Suppressor macrophage (primary cell): ENCODE measurements around the gene CMIP.
A peak's percentile ranks its signal among the peaks of the same experiment; 100 is the strongest.

ENCODE experiments used
- DNase-seq, 4 experiments: peaks; one replicate each; pipeline ENCODE4 v3.0.0-alpha.2; 2020 to 2022

Gene CMIP

DNA sequence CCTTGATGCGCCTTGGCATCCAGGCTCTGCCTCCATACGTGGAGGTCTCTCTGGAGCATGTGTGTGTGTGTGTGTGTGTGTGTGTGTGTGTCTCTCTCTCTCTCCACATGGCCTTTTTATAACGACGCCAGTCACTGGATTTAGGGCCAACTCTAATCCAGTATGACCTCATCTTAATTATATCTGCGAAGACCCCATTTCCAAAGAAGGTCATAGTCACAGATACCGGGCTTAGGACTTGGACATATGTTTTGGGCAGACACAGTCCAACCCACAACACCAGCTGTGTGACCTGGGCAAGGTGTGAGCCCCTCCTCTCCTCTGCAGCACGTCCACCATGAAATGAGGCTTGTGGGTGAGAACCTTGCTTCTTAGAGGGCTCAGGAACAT, 196.1 kb downstream of the CMIP start:
- DNase-seq: no peak

DNA sequence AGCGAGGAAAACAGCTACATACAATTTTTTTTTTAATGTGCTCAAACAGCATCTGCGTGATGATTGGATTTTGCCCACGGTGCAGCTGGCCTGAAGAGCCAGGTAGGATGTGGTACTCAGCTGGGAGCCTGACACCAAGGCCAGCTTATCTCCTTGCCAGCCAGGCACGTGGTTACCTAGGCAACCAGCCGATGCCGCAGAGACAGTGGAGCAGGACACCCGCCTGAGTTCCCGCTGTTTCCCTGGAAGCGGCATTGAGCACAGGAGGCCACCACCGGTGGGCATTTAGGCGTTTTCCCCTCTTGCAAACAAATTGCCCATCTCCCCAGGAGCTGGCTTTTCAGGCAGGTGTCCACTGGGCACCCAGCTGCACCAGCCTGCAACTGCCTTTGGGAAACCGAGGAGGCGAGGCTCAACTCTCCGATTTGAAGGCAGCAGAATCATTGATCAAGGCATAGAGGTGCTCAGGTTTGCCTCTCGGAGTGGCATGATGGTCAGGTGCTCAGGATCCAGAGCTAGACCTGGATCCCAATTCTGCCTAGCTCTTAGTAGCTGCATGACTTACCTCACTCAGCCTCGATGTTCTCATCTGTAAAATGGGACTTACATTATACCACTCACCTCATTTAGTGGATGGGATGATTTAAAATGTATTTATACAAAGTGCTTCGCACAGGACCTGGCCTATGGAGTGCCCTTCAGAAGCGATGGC, 196.9 kb downstream of the CMIP start:
- no peak for DNase-seq

DNA sequence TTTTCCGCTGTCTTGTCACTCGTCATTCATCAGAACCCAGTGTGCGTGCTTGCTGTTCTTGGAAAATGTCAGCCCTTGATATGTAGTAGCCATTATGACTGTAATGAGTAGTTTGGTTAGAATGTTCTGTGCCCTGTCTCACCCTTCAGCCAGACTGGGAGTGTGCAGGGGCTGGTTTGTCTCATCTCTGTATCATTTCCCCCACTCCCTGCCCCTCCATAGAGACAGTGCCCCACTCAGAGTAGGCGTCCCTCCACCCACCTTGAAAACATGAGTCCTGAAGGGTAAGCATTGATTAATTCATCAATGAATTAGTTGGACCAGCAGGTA, 197.5 kb downstream of the CMIP start:
- no peak for DNase-seq

DNA sequence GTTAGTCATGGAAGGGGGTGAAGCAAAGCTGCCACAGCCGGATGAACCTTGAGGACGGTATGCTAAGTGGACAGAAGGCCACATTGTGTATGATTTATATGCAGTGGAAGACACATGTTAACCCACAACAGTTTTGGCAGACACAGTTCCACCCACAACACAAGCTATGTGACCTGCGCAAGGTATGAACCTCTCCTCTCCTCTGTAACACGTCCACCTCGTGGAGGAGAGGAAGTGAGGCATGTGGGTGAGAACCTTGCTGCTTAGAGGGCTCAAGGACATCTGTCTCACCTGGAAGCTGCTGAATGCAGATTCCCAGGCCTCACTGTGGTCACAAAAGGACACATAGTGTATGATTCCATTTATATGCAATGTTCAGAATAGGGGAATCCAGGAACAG, 198.3 kb downstream of the CMIP start:
- DNase-seq: no peak

DNA sequence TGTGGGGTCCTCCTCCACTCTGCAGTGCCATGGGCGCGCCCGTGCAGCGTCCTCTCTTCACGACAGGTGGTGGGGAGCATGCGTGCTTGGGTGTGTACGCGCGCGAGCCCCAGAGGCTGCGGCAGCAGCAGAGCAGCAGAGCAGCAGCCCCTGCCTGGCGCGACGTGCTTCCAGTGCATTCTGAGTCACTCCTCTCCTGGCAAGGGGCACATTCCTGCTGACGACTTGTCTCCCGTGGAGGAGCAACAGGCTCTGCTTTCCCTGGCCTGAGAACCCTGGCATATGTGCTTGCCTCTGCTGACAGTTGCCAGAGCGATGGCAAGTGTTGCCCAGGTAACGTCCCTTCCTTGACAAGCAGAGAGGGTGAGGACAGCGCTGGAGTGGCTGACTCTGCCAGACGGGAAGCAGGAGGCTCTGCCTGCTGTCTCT, 200.7 kb downstream of the CMIP start:
- no peak for DNase-seq

DNA sequence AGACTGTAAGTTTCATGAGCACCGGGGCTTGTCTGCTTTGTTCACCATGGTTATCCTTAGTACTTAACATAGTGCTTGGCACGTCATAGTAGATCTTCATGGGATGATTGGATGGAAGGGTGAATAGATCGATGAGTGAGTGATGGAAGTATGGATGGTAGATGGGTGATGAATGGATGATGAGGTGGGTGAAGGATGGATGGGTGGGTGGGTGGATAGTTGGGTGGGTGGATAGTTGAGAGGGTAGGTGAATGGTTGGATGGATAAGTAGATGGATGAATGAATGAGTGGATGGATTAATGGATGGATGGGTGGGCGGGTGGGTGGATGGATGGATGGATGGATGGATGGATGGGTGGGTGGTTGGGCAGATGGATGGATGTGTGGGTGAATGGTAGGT, 201.3 kb downstream of the CMIP start:
- DNase-seq: no peak

DNA sequence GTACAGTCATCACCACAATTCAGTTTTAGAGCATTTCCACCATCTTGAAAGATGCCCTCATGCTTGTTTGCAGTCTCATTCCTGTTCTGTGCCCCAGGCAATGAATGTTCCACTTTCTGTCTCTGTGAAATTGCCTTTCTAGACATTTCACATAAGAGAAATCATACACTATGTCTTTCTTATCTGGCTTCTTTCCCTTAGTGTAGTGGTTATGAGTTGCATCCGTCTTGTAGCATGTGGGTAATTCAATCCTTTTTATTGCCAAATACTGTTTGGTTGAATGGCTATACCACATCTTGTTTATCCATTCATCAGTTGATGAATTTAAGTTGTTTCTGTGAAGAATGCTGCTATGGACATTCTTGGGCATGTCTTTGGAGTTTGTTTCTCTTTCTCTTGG, 202.0 kb downstream of the CMIP start:
- DNase-seq: no peak

DNA sequence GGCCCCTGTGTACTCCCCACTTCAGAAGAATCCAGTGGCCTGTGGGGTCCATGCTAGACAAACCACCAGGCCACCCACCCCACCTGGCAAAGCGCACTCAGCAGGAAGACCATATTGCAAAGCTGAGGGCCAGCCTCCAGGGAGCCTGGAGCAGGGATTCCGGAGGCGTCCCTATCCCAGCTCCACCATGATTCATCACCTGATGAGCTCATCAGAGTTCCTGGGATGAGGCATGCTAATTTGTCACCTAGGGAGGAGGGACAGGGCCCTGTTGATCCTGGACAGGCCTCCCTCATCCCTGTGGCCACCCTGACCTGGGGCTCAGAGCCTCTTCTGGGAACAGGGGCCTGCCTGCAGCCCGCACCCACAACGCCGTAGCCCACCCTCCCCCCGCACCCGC, 202.9 kb downstream of the CMIP start:
- DNase-seq: no peak

DNA sequence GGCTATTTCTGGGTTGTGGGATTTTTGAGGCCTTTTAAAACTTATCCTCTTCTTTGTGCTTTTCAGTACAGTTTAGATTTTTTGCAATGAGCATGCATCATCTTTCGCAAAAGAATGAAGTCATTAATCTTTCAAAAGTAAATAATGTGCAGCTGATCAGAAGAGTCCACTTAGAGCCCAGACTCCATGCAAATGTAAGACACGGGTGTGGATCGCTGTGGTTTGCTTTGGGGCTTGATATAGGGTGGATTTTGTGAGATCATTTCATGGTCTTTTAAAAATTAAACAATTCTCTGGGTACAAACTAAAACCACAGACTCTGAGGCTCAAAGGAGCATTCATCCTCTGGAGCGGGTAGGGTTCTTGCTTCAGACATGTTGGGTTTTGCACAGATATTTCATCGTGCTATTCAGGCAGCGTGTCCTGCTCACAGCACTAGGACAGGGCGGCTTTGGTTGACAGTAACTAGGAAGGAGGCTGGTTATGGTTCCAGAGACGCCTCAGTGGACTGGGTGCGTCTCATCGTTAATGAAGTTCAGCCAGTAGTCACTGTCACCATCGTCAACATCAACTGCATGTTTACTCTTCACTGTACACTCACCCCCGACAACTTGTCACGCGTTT, 205.1 kb downstream of the CMIP start:
- no peak for DNase-seq

DNA sequence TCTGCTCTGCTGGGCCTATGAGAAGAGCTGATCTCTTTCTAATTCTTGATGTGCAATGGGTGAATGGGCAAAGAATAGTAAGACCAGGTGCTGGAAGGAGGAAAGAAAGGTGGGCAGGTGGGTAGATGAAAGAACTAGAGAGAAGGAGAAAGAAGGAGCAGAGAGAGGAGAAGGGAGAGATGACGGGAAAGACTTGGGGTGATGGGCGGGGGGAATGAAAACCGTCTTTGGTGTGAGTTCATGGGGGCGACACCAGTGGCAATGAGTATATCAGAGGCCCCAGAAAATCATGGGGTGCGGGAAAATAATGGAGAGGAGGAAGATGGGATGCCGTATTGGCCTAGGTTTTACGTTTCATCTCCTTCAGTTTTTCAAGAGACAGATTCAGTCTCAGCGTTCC, 205.7 kb downstream of the CMIP start:
- DNase-seq: no peak

DNA sequence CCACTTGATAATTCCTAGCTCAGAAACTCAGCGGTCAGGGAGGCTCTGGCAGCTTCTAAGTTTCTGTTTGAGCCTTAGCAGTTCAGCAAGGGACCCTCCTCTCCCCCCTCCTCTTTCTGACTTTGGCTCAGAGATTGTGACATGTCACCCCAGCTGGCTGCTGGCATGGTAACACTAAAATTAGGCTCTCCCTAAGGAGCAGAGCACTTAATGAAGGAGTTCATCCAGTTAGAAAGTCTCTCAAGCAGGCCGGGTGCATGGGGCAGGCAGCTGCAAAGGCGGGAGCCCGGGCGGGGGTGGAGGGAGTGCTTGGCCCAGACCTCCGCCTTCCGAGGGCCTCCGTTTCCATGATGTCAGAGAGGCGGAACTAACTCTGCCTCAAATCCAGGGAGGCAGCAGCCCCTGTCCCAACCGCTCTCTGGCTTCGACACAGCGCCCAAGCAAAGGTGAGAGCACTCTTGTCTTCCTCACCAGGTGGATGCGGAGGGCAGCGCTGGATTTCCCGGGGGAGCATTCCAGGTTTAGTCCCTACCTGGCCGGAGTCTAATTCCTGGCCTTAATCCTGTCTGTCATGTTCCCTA, 206.5 kb downstream of the CMIP start:
- no peak for DNase-seq

DNA sequence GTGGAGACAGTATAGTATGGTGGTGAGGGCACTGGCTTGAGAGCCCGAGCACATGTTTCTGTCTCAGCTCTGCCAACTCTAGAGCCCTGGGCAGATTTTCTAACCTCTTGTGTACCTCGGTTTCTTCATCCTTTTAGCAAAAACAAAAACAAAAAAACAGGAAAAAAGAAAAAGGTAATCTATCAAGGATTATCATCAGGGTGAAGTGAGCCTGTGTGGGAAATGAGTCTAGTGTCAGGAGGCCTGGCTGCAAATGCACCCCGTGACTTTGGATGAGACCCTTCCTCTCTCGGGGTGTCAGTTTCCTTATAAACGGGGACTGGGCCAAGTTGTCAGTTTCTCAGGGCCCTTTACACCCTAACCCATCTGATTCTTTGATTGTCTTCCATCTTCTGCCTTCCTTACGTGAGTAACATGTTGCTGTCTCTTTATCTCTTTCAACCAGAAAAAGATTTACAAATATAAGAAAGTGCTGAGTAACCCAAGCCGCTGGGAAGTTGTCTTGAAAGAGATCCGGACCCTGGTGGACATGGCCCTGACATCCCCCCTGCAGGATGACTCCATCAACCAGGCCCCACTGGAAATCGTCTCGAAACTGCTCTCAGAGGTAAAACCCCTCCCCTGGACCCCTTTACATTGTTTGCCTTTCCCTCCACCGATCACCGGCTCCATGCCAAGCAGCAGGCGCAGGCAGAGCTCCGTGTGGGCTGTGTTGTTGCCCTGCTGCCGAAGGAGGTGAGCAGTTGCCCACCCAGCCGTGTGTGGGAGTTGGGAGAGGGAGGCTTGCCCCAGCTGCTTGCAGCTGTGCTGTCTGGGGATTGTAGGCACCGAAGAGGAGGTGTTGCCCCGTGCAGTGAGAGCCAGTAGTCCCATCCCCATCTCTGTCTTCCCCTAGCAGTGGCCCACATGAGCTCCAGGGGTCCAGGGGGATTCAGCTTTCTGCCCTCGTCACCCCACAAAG, 207.4 kb downstream of the CMIP start:
- DNase-seq: no peak

DNA sequence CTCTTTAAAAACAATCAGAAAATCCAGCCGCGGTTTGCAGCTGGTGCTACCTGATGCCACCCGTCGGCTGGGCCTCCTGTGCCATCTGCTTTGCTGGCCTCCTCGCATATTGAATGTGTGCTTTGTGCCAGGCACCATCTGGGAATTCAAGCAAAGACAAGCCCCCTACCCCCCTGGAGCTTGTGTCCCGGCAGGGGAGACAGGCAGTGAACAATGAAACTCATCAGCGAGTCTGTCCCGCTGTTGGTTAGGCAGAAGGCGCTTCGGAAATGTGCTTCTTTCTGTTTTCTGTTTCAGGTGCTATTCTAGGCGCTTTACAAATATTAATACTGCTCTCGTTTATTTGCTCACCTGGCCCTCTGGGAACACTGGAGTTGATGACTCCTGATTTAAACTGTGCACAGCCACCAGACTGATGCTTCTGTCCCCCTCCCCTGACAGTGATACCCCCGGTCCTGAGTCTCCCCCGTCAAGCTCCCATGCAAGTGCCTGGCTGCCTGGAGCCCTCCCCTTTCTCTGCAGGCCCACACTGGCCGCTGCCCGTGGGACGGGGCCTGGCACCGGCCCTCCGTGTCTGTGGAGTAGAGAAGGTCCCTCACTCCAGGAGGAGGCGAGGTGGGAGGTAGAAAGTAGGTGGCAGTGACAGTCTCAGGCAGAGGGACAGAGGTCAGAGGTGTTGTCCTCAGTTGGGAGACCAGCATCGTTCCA, 208.3 kb downstream of the CMIP start:
- DNase-seq: no peak

DNA sequence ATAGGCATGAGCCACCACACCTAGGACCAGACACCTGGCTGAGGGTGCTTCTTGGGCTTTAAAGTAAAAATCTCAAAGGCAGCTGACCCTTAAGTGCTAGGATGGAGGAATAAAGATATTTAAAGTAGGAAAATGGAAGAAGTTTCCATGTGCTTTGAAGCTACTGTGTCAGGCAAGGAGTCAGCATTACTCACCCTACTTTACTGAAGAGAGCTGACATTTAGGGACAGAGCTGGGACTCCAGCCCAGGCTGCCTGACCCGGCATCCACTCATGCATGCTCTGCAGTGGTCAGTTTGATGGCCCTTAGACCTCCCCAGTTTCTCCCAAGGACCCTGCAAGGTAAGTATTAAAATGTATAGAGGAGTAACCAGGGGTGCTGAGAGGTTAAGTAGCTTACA, 209.7 kb downstream of the CMIP start:
- DNase-seq: no peak

DNA sequence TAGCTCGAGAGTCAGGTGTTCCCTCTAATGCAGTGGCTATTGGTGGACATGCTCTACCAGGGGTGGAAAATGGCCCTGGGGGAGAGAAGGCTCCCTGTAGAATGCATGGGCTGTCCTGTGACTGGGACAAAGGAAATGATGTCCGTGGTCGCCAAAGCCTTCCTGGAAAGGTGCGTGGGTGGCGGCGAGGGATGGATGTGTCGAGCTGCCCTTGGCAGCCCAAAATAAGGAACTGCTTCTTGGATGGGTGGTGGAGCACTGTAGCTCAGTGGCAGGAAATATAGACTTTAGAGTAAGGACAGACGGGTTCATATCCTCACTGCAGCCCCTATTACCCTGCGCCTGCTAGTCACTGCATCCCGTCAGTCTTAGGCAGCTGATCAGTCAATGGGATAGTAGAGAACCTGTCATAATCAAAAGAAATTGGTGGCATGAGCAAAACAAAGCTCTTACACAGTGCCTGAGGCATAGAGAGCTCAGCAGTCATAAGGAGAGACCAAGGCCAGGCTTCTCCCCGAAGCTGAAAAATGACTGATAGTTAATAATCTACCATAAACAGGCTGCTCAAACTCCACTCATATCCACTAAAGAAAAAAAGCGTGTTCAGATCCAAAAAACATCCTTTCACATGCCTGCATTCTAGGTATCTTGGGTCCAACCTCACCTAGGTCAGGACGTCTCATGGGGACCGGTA, 211.0 kb downstream of the CMIP start:
- DNase-seq: peak; percentile 56 to 71 (median 62)

DNA sequence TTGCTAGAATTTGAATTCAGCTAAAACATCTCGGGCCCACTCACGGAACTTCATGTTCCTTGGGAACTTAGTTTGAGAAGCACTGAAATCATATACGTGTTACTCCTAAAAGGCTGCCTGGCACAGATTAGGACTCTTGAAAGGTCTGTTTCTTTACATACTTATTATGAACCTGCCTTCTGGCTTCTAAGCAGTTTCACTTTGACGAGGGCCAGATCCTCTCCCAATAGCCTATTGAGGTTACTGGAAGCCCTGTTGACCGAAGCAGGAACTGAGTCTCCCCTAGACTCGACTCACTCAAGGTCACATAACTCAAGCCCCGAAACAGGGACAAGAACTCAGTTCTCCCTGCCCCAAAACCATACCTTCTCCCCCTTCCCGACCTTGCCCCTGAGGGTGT, 212.6 kb downstream of the CMIP start:
- no peak for DNase-seq

DNA sequence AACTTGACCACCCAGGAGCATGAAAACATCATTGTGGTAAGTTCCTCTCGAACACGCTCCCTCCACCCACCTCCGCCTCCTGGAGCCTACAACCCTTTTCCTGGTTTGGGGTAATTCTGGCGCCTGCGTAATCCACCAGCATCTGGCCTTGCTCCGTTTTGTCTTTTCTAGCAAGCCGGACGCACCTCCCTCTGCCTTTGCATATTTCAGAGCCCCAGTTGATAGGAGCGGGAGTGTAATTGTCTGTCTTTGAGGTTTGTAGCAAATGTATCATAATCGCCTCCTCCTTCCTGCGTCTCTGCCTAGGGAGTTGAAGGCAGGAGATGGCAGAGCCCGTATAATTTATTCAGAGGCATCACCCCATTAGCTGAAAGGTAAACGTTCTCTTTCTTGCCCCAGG, 213.2 kb downstream of the CMIP start:
- no peak for DNase-seq

DNA sequence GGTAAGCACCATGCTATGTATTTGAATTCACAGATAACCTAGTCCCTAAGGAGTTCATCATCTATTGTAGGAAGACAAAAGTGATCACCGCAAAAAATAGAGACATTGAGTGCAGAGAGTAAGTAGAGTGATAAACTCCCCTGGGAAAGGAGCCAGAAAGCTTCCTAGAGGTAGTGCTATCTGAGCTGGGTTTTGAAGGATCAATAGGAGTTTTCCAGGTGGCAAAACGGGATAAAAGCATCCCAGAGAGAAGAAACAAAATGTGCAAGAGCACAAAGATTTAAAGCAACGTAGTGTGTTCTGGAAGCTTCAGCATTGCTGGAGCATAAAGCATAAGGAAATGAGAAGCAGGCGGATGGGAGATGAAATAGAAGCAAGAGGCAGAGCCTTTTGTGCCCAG, 213.8 kb downstream of the CMIP start:
- DNase-seq: no peak

DNA sequence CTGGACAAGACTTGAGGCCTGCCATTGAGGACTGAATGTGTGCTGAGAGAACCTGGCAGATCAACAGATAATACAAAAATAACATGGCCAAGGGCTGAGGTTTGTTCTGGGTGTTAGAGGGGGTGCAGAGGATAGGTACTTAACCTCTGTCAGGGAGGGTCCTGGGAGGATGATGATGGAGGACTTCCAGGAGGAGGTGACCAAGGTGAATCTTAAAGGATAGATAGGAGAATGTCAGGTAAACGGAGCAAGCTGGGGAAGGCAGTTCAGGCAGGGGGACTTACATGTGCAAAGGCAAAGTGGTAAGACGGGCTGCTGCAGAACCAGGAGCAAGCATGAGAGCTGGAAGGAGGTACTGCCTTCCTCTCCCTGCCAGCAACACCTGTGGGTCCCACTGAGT, 214.6 kb downstream of the CMIP start:
- no peak for DNase-seq

DNA sequence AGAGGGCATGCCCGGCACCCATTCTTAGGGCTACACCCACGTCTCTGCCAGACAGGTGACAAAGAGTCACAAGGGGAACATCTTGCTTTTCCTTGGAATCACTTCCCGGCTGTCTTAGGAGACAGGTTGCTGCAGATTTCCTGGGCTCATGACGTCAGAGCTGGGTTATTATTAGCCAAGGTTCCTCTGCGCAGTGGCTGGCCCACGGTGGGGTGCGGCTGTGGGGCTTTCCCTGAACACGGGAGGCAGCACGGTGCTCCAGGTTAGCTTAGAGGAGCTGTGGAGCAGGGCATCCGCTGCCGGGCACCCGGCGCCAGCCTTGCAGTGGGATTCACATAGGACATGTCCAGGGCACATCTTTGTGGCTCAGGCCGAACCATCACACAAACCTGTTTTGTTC, 216.5 kb downstream of the CMIP start:
- no peak for DNase-seq

DNA sequence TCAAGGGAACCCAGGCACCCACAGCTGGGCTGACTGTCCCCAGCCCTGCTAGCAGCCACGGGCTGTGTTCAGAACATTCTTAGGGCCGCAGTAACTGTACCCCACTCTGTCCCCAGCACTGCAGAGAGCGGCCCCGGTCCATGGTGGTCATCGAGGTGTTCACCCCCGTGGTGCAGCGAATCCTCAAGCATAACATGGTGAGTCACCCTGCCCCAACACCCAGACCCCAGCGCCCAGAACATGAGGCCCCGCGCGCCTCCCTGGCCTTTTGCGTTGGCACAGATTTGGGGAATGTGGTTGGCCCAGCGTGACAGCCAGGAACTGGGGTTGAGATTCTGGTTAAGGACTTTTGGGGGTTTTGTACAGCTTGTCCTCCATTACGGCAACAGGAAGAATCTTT, 219.5 kb downstream of the CMIP start:
- no peak for DNase-seq

DNA sequence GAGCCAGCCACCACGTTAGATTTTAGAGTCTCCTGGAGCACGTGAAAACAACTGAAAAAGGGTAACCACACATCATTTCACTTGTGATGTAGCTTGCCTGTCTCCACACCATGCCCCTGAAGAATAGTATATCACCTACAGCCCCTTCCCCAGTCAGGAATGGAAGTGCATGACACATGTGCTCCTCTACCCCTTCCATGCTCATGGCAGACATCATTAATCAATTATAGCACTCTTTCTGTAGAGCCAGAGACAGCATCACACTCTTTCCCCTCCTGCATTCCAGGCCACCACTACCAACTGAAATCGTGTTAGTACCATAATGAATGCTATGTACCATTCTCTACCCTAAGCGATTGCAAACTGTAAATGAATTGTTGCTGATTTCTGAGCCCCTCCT, 221.0 kb downstream of the CMIP start:
- DNase-seq: no peak
